Activated CD8-positive, alpha-beta T cell treated with anti-CD3 and anti-CD28 coated beads, Interleukin-2, amount 10 ng/mL, durations not matched to agents 7 days and 5 days (primary cell): ENCODE measurements around the gene TRAF2. TPM values are rescaled to one million over a fixed set of nuclear protein-coding genes. Genes with fewer than 3 reads are reported as not detected.

ENCODE experiments used
- ATAC-seq: fragments of 150-1000 bp; cut with Tn5 transposase; one replicate; pipeline ENCODE4 v1.10.0; 2021; ENCODE audit warnings: moderate library complexity
- CTCF ChIA-PET: fragments of 350-600 bp; sonication (Branson Sonifier 250); formaldehyde crosslinking; loops from one replicate; lab custom pipeline; 2021; ENCODE audit warnings: antibody characterized with exemption; lab: Charles Lee
- POLR2A ChIA-PET: fragments of 350-600 bp; sonication (Branson Sonifier 250); formaldehyde crosslinking; loops from one replicate; lab custom pipeline; 2021; ENCODE audit warnings: antibody characterized with exemption; lab: Charles Lee
- DNase-seq: peaks from one replicate; pipeline ENCODE4 v3.0.0-alpha.2; 2020
- H3K27ac Mint-ChIP-seq: one replicate; pipeline ENCODE4 v1.8.0; 2021; ENCODE audit warnings: mild to moderate bottlenecking, mixed read lengths
- H3K27me3 Mint-ChIP-seq: one replicate; pipeline ENCODE4 v1.8.0; 2021; ENCODE audit warnings: low read depth, mixed read lengths
- H3K36me3 Mint-ChIP-seq: one replicate; pipeline ENCODE4 v1.8.0; 2021; ENCODE audit warnings: low read depth, mixed read lengths
- H3K4me1 Mint-ChIP-seq: one replicate; pipeline ENCODE4 v1.8.0; 2021; ENCODE audit warnings: low read depth, mixed read lengths
- H3K4me3 Mint-ChIP-seq: one replicate; pipeline ENCODE4 v1.8.0; 2021; ENCODE audit warnings: mild to moderate bottlenecking, mixed read lengths
- H3K9me3 Mint-ChIP-seq: one replicate; pipeline ENCODE4 v1.8.0; 2022; ENCODE audit warnings: mixed read lengths; ENCODE audit not compliant: insufficient read depth
- microRNA-seq: library from miRNA; unstranded; fragments of <30 nt; microRNA quantifications from one replicate; pipeline ENCODE4 v1.2.0, GENCODE V29; 2022
- total RNA-seq, 2 experiments: library from RNA; stranded (reverse); gene quantifications; one replicate each; pipeline ENCODE4 v1.2.3, GENCODE V29; 2021

The TRAF2 gene
- total RNA-seq, 2 experiments from 2014 or later = 48.5 to 57.2 TPM

GRCh38 chr9:136974817-136975535 is 88.7 kb downstream of the TRAF2 start:
- POLR2A ChIA-PET = interaction anchor here (2.5 kb wide), 1 partner anchor 17 kb away, joined by 10 read pairs; no protein-coding TSS in a partner anchor
- H3K36me3 Mint-ChIP-seq = no peaks in the 10 kb centered on the region
- H3K9me3 Mint-ChIP-seq = no peaks in the 10 kb centered on the region
- no peak for DNase-seq
- CTCF ChIA-PET = interaction anchor here (0.7 to 3.3 kb wide), 10 partner anchors 9 to 133 kb away, joined by 3 to 25 read pairs (median 6); partner anchors contain the start of genes AJM1 and PAXX
- H3K27me3 Mint-ChIP-seq = no peaks in the 10 kb centered on the region
- H3K4me1 Mint-ChIP-seq = peaks cover 25% of the 10 kb centered on the region
- ATAC-seq = no peak
- H3K4me3 Mint-ChIP-seq = peak overlapping the region; percentile 38
- peak overlapping the region; percentile 60 for H3K27ac Mint-ChIP-seq

DNA sequence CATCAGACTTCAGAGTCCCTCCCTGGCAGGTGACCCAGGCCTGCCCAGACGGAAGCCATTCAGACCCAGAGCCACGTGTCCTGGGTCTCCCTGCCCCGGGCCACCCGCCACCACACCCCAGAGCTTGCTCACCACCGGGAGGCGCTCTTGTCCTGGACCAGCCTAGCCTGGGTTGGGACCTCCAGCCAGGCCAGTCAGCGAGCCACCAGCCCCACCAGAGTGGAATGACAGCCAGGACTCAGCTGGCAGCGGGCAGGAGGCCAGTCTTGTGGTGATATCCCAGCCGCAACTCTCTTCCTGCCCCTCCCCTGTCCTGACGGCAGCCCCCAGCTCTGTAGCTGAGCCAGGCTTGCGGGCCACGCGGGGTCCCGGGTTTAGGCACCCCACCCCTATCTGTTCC is 89.3 kb downstream of the TRAF2 start:
- H3K27ac Mint-ChIP-seq = peak overlapping the region; percentile 60
- ATAC-seq (no peak), DNase-seq (peak; percentile 47)
- H3K4me1 Mint-ChIP-seq = peaks cover 25% of the 10 kb centered on the region
- H3K36me3 Mint-ChIP-seq = no peaks in the 10 kb centered on the region
- ChIA-PET POLR2A (interaction anchor here (2.5 kb wide), 1 partner anchor 16 kb away, joined by 10 read pairs; no protein-coding TSS in a partner anchor), CTCF (interaction anchor here (0.7 to 3.3 kb wide), 8 partner anchors 10 to 133 kb away, joined by 3 to 25 read pairs (median 4); partner anchors contain the start of genes AJM1 and FUT7)
- H3K4me3 Mint-ChIP-seq = peak overlapping the region; percentile 38
- H3K9me3 Mint-ChIP-seq = no peaks in the 10 kb centered on the region
- H3K27me3 Mint-ChIP-seq = no peaks in the 10 kb centered on the region

Small RNA genes lying within 50 kb of the gene (microRNA-seq; reads per million reads assigned to microRNA genes)
- 3.4 reads per million for gene MIR4479

Other genes starting within 250 kb of the TRAF2 start
- gene EGFL7, start 223.6 kb upstream of the TRAF2 start, total RNA-seq = 1 to 10 TPM; 1.9 TPM
- gene AGPAT2, start 199.1 kb upstream of the TRAF2 start, total RNA-seq = 10 to 100 TPM; 32.7 to 33.7 TPM
- under 1 TPM in 1 of 2 experiments, not detected in 1; 0.16 TPM for gene DIPK1B, start 173.9 kb upstream of the TRAF2 start, total RNA-seq
- 1 to 10 TPM; 1.8 to 2.4 TPM for gene LCN10, start 143.6 kb upstream of the TRAF2 start, total RNA-seq
- gene LCN6, start 138.0 kb upstream of the TRAF2 start, total RNA-seq = not detected
- not detected for gene LCN8, start 128.3 kb upstream of the TRAF2 start, total RNA-seq
- gene LCN15, start 122.0 kb upstream of the TRAF2 start, total RNA-seq = not detected
- gene TMEM141, start 95.2 kb upstream of the TRAF2 start, total RNA-seq = 10 to 100 TPM; 39.9 to 43.2 TPM
- gene CCDC183, start 90.2 kb upstream of the TRAF2 start, total RNA-seq = under 1 TPM; 0.26 to 0.44 TPM
- gene RABL6, start 78.6 kb upstream of the TRAF2 start, total RNA-seq = 100 to 1,000 TPM; 117 to 118 TPM
- gene AJM1, start 44.0 kb upstream of the TRAF2 start, total RNA-seq = 1 to 10 TPM; 5.3 to 5.6 TPM
- 100 to 1,000 TPM; 108 to 119 TPM for gene PHPT1, start 37.1 kb upstream of the TRAF2 start, total RNA-seq
- 10 to 100 TPM; 14.7 to 15.8 TPM for gene MAMDC4, start 34.2 kb upstream of the TRAF2 start, total RNA-seq
- 100 to 1,000 TPM; 279 to 310 TPM for gene EDF1, start 20.2 kb upstream of the TRAF2 start, total RNA-seq
- gene FBXW5, start 58.2 kb downstream of the TRAF2 start, total RNA-seq = 100 to 1,000 TPM; 103 to 104 TPM
- gene C8G, start 58.7 kb downstream of the TRAF2 start, total RNA-seq = 1 to 10 TPM; 1.4 to 1.5 TPM
- 1 to 10 TPM; 1.0 to 1.7 TPM for gene LCN12, start 65.8 kb downstream of the TRAF2 start, total RNA-seq
- 1 to 10 TPM; 1.2 to 1.4 TPM for gene PTGDS, start 91.0 kb downstream of the TRAF2 start, total RNA-seq
- not detected for gene LCNL1, start 96.5 kb downstream of the TRAF2 start, total RNA-seq
- 10 to 100 TPM; 80.6 to 85.2 TPM for gene PAXX, start 105.9 kb downstream of the TRAF2 start, total RNA-seq
- 1 to 10 TPM; 3.6 to 4.8 TPM for gene CLIC3, start 110.1 kb downstream of the TRAF2 start, total RNA-seq
- 10 to 100 TPM; 61.5 to 62.0 TPM for gene ABCA2, start 141.7 kb downstream of the TRAF2 start, total RNA-seq
- 1 to 10 TPM; 2.5 to 2.6 TPM for gene FUT7, start 145.6 kb downstream of the TRAF2 start, total RNA-seq
- 10 to 100 TPM; 20.1 to 29.9 TPM for gene NPDC1, start 159.7 kb downstream of the TRAF2 start, total RNA-seq
- under 1 TPM in 1 of 2 experiments, not detected in 1; 0.34 TPM for gene ENTPD2, start 167.5 kb downstream of the TRAF2 start, total RNA-seq
- gene SAPCD2, start 184.0 kb downstream of the TRAF2 start, total RNA-seq = 10 to 100 TPM; 56.8 to 57.0 TPM
- gene UAP1L1, start 191.0 kb downstream of the TRAF2 start, total RNA-seq = 10 to 100 TPM; 63.1 to 66.8 TPM
- 10 to 100 TPM; 42.2 to 49.2 TPM for gene MAN1B1, start 200.5 kb downstream of the TRAF2 start, total RNA-seq
- 100 to 1,000 TPM; 248 TPM for gene DPP7, start 228.2 kb downstream of the TRAF2 start, total RNA-seq